Measurements from ENCODE around the gene SMG1. TPM values are rescaled to one million over a fixed set of nuclear protein-coding genes. Genes with fewer than 3 reads are reported as not detected.
A peak's percentile ranks its signal among the peaks of the same experiment; 100 is the strongest.

The SMG1 gene
- total and polyA plus RNA-seq, 2 of the 13 experiments (the other 11 are each of a cell fraction or from before 2014, with no cell fraction given) = 48.7 to 53.7 TPM

DNA sequence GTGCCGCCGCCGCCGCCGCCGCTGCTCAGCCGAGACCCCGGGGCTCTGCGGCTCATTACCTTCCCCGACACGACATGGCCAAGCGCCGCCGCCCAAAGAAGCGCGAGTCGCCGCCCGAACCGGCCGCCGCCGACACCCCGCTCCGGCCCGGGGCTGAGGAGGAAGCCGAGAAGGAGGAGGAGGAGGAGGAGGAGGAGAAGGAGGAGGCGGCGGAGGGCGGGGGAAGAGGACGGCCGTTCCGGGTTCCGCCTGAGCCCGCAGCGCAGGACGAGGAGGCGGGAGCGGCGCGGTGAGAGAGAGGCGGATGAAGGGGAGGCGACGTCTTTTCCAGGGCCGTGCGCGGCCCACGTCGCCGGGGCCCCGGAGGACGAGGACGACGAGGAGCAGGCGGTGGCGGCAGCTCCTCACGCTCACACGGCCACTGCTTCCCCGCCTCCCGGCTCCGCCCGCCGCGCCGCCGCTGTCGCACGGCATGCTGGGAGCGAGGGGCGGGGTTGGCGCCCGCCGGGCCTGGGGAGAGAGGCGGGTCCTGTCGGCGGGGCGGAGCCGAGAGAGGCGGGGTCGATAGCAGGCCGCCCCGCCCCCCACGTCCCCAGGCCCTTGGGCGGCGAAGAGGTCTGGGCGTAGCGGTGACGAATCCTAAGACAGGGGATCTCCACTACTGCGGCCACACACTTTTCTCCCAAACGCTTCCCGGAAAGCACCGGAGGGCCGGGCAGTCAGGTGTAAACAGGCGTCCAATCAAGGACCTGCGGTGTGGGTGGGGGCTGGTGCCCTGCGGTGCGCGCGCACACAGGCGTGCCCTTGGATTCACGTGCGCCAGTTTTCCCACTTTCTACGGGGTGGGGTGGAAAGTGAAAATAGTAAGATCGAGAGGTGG, at the start of gene SMG1 (continued):
- peak; percentile 65; the same call in 1 of the 2 replicates for TF ChIP-seq NR2C2 (CRISPR knock-in tag; IDR thresholded peaks at IDR 0.05; ENCODE audit: borderline replicate concordance)
- TF ChIP-seq, protein P1, sequence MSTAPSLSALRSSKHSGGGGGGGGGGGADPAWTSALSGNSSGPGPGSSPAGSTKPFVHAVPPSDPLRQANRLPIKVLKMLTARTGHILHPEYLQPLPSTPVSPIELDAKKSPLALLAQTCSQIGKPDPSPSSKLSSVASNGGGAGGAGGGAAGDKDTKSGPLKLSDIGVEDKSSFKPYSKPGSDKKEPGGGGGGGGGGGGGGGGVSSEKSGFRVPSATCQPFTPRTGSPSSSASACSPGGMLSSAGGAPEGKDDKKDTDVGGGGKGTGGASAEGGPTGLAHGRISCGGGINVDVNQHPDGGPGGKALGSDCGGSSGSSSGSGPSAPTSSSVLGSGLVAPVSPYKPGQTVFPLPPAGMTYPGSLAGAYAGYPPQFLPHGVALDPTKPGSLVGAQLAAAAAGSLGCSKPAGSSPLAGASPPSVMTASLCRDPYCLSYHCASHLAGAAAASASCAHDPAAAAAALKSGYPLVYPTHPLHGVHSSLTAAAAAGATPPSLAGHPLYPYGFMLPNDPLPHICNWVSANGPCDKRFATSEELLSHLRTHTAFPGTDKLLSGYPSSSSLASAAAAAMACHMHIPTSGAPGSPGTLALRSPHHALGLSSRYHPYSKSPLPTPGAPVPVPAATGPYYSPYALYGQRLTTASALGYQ (CRISPR knock-in tag; IDR thresholded peaks at IDR 0.05) = peak; percentile 34; the same call in 1 of the 2 replicates
- peak; percentile 90 for TF ChIP-seq YEATS4 (CRISPR knock-in tag; IDR thresholded peaks at IDR 0.05; ENCODE audit: borderline replicate concordance)
- peak; percentile 98 for TF ChIP-seq RBFOX2 (IDR thresholded peaks at IDR 0.05; ENCODE audit: low read depth, low read length)
- TF ChIP-seq GATAD1 (CRISPR knock-in tag; IDR thresholded peaks at IDR 0.05) = peak; percentile 66
- peak; percentile 50 for TF ChIP-seq HNRNPUL1 (IDR thresholded peaks at IDR 0.05; ENCODE audit: low read depth, low read length)
- TF ChIP-seq, protein P2, sequence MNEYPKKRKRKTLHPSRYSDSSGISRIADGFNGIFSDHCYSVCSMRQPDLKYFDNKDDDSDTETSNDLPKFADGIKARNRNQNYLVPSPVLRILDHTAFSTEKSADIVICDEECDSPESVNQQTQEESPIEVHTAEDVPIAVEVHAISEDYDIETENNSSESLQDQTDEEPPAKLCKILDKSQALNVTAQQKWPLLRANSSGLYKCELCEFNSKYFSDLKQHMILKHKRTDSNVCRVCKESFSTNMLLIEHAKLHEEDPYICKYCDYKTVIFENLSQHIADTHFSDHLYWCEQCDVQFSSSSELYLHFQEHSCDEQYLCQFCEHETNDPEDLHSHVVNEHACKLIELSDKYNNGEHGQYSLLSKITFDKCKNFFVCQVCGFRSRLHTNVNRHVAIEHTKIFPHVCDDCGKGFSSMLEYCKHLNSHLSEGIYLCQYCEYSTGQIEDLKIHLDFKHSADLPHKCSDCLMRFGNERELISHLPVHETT (CRISPR knock-in tag; conservative IDR thresholded peaks at IDR 0.05) = peak; percentile 82
- TF ChIP-seq, protein P3, sequence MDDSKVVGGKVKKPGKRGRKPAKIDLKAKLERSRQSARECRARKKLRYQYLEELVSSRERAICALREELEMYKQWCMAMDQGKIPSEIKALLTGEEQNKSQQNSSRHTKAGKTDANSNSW (CRISPR knock-in tag; IDR thresholded peaks at IDR 0.05; ENCODE audit: borderline replicate concordance) = peak; percentile 49; the same call in 1 of the 2 replicates
- TF ChIP-seq, protein P4, sequence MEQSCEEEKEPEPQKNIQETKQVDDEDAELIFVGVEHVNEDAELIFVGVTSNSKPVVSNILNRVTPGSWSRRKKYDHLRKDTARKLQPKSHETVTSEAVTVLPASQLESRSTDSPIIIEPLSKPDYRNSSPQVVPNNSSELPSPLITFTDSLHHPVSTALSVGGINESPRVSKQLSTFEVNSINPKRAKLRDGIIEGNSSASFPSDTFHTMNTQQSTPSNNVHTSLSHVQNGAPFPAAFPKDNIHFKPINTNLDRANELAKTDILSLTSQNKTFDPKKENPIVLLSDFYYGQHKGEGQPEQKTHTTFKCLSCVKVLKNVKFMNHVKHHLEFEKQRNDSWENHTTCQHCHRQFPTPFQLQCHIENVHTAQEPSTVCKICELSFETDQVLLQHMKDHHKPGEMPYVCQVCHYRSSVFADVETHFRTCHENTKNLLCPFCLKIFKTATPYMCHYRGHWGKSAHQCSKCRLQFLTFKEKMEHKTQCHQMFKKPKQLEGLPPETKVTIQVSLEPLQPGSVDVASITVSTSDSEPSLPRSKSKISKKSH (CRISPR knock-in tag; IDR thresholded peaks at IDR 0.05; ENCODE audit: borderline replicate concordance) = peak; percentile 95
- TF ChIP-seq, protein P5, sequence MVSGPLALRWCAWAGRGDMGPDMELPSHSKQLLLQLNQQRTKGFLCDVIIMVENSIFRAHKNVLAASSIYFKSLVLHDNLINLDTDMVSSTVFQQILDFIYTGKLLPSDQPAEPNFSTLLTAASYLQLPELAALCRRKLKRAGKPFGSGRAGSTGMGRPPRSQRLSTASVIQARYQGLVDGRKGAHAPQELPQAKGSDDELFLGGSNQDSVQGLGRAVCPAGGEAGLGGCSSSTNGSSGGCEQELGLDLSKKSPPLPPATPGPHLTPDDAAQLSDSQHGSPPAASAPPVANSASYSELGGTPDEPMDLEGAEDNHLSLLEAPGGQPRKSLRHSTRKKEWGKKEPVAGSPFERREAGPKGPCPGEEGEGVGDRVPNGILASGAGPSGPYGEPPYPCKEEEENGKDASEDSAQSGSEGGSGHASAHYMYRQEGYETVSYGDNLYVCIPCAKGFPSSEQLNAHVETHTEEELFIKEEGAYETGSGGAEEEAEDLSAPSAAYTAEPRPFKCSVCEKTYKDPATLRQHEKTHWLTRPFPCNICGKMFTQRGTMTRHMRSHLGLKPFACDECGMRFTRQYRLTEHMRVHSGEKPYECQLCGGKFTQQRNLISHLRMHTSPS (CRISPR knock-in tag; IDR thresholded peaks at IDR 0.05; ENCODE audit: low read depth) = peak; percentile 75; the same call in 1 of the 2 replicates
- peak; percentile 19; the same call in 1 of the 2 replicates for TF ChIP-seq ZNF205 (CRISPR knock-in tag; IDR thresholded peaks at IDR 0.05)
- TF ChIP-seq GATAD2A (CRISPR knock-in tag; IDR thresholded peaks at IDR 0.05) = peak; percentile 70
- TF ChIP-seq NCOA2 (CRISPR knock-in tag; IDR thresholded peaks at IDR 0.05) = peak; percentile 82
- peak; percentile 64; the same call in 1 of the 2 replicates for TF ChIP-seq ZNF83 (CRISPR knock-in tag; IDR thresholded peaks at IDR 0.05; ENCODE audit: borderline replicate concordance)
- TF ChIP-seq, protein P6, sequence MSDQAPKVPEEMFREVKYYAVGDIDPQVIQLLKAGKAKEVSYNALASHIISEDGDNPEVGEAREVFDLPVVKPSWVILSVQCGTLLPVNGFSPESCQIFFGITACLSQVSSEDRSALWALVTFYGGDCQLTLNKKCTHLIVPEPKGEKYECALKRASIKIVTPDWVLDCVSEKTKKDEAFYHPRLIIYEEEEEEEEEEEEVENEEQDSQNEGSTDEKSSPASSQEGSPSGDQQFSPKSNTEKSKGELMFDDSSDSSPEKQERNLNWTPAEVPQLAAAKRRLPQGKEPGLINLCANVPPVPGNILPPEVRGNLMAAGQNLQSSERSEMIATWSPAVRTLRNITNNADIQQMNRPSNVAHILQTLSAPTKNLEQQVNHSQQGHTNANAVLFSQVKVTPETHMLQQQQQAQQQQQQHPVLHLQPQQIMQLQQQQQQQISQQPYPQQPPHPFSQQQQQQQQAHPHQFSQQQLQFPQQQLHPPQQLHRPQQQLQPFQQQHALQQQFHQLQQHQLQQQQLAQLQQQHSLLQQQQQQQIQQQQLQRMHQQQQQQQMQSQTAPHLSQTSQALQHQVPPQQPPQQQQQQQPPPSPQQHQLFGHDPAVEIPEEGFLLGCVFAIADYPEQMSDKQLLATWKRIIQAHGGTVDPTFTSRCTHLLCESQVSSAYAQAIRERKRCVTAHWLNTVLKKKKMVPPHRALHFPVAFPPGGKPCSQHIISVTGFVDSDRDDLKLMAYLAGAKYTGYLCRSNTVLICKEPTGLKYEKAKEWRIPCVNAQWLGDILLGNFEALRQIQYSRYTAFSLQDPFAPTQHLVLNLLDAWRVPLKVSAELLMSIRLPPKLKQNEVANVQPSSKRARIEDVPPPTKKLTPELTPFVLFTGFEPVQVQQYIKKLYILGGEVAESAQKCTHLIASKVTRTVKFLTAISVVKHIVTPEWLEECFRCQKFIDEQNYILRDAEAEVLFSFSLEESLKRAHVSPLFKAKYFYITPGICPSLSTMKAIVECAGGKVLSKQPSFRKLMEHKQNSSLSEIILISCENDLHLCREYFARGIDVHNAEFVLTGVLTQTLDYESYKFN (CRISPR knock-in tag; conservative IDR thresholded peaks at IDR 0.05) = peak; percentile 66
- TF ChIP-seq ZNF124 (CRISPR knock-in tag; IDR thresholded peaks at IDR 0.05) = peak; percentile 88
- peak; percentile 80; the same call in 1 of the 2 replicates for TF ChIP-seq ZFP90 (CRISPR knock-in tag; IDR thresholded peaks at IDR 0.05; ENCODE audit: borderline replicate concordance)
